ENCODE measurements around the gene JARID2. TPM values are rescaled to one million over a fixed set of nuclear protein-coding genes. Genes with fewer than 3 reads are reported as not detected.

JARID2 gene
- polyA plus RNA-seq, 1 donor, result 13.3 TPM

DNA sequence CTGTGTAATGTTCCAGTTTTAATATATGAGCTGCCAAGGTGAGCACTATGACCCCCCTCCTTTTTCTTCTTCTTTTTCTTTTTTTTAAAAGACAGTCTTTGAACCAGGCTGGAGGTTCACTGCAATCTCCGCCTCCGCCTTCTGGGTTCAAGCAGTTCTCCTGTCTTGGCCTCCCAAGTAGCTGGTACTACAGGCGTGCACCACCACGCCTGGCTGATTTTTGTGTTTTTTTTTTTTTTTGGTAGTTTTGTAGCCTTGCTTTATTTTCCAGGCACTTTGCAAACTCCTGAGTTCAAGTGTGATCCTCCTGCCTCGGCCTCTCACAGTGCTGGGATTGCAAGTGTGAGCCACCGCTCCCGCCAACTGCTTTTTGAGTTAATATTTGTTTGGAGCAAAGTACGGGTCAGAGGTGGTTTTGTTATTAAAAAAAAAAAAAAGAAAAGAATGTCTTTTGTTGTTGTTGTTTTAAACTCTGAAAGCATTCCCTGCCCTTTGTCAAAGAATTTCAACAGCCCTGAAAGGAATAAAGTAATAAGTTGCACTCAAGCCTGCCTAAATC is 78.6 kb downstream of the JARID2 start:
- Histone ChIP-seq H3K27ac (ENCODE audit: low read length) (no peak overlapping the region), H3K36me3 (ENCODE audit: control insufficient read depth, insufficient read depth, low read length) (no peaks in the 10 kb centered on the region), H3K4me1 (ENCODE audit: control insufficient read depth, insufficient read depth, low read length) (peaks cover 32% of the 10 kb centered on the region), H3K4me3 (ENCODE audit: low read length) (no peak overlapping the region), H3K9me3 (ENCODE audit: control insufficient read depth, low read depth, low read length) (no peaks in the 10 kb centered on the region), H3K27me3 (ENCODE audit: control insufficient read depth, insufficient read depth, low read length) (no peaks in the 10 kb centered on the region)
- WGBS (ENCODE audit: insufficient coverage, low lambda C conversion rate), result no CpG with 5 or more reads among the region's 8 CpGs
- DNase-seq, result no peak

DNA sequence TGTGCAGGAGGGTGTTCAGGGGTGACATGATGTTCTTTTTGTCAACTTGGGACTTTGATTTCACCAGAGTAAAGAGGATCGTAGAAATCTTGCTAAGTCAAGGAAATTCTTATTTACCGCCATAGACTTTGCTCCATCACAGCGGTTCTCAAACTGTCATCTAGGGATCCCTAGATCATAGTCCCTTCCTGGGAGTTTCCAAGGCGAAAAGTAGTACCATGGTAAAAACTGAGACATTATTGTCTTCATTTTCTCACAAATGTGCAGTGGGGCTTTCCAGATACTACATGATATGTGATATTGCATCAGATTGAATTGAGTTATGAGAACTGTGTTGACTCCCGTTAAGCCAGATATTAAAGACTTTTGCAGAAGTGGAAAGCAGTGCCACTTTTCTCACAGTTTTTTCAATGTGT is 79.7 kb downstream of the JARID2 start:
- Histone ChIP-seq H3K9me3 (ENCODE audit: control insufficient read depth, low read depth, low read length) (no peaks in the 10 kb centered on the region), H3K4me3 (ENCODE audit: low read length) (no peak overlapping the region), H3K36me3 (ENCODE audit: control insufficient read depth, insufficient read depth, low read length) (no peaks in the 10 kb centered on the region), H3K4me1 (ENCODE audit: control insufficient read depth, insufficient read depth, low read length) (peaks cover 35% of the 10 kb centered on the region), H3K27ac (ENCODE audit: low read length) (no peak overlapping the region), H3K27me3 (ENCODE audit: control insufficient read depth, insufficient read depth, low read length) (no peaks in the 10 kb centered on the region)
- DNase-seq, result peak; percentile 22 to 66
- 83% methylated on average over 2 of the region's 5 CpGs for WGBS (ENCODE audit: insufficient coverage, low lambda C conversion rate)

DNA sequence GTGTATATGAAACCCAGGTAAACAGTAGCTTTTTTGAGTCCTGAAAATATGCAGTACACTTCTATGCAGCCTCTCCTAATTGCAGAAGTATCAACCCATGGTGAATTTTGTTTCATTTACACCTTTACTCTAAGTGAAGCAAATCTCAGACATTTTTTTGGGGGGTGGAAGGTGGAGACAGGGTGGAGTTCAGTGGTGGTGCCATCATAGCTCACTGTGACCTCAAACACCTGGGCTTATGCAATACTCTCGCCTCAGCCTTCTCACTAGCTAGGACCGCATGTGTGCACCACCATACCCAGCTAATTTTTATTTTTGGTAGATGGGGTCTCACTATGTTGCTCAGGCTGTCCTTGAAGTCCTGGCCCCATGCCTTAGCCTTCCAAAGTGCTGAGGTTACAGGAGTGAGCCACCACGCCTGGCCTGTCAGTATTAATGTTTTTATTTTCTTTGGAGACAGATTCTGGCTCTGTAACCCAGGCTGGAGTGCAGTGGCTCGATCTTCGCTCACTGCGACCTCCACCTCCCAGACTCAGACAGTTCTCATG is 80.3 kb downstream of the JARID2 start:
- H3K27ac ChIP-seq (ENCODE audit: low read length), result no peak overlapping the region
- WGBS (ENCODE audit: insufficient coverage, low lambda C conversion rate), result no CpG with 5 or more reads among the region's 6 CpGs
- no peaks in the 10 kb centered on the region for H3K36me3 ChIP-seq (ENCODE audit: control insufficient read depth, insufficient read depth, low read length)
- DNase-seq, result no peak
- no peaks in the 10 kb centered on the region for H3K9me3 ChIP-seq (ENCODE audit: control insufficient read depth, low read depth, low read length)
- H3K4me1 ChIP-seq (ENCODE audit: control insufficient read depth, insufficient read depth, low read length), result peaks cover 35% of the 10 kb centered on the region
- no peaks in the 10 kb centered on the region for H3K27me3 ChIP-seq (ENCODE audit: control insufficient read depth, insufficient read depth, low read length)
- no peak overlapping the region for H3K4me3 ChIP-seq (ENCODE audit: low read length)

DNA sequence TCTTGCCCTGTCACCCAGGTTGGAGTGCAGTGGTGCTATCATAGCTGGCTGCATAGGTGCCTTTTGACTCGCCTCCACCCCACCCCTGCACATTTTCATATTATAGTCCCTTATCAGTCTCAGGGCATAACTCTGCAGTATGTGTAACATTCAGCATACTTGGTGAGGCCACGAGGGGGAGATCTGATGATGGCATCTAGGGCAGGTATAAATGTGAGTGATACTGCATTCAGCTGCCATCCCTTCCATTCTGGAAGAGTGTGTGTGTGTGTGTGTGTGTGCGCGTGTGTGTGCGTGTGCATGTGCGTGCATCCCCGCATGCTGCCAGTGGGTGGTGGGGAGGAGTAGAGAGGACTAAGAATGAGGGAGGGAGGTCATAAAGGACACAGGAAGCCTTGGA is 81.4 kb downstream of the JARID2 start:
- H3K9me3 ChIP-seq (ENCODE audit: control insufficient read depth, low read depth, low read length), result no peaks in the 10 kb centered on the region
- peak; percentile 66 to 79 for DNase-seq
- WGBS (ENCODE audit: insufficient coverage, low lambda C conversion rate), result 30% methylated on average over 2 of the region's 7 CpGs
- no peak overlapping the region for H3K27ac ChIP-seq (ENCODE audit: low read length)
- H3K27me3 ChIP-seq (ENCODE audit: control insufficient read depth, insufficient read depth, low read length), result no peaks in the 10 kb centered on the region
- no peaks in the 10 kb centered on the region for H3K36me3 ChIP-seq (ENCODE audit: control insufficient read depth, insufficient read depth, low read length)
- H3K4me3 ChIP-seq (ENCODE audit: low read length), result no peak overlapping the region
- H3K4me1 ChIP-seq (ENCODE audit: control insufficient read depth, insufficient read depth, low read length), result peaks cover 31% of the 10 kb centered on the region

DNA sequence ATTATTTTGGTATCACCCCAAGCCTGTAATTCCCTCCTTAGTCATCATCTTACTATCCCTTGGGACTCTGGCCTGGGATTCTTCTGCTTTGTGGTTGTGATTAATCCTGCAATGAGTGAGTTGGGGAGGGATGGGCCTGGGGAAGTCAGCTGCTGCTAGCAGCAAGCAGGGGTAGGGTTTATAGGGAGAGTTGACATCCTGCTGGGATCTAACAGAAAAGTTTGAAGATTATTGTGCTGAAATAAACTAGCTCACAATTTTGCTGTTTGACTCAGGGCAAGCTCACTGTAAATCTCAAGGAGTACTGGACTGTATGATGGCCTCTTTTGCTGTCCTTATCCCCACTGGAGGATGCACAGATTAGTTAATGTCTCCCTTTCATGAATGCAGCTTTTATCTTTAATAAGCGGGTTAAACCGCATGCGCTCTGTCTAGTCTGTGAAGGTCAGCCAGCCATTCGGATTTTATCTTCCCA is 83.4 kb downstream of the JARID2 start:
- Histone ChIP-seq H3K9me3 (ENCODE audit: control insufficient read depth, low read depth, low read length) (no peaks in the 10 kb centered on the region), H3K36me3 (ENCODE audit: control insufficient read depth, insufficient read depth, low read length) (no peaks in the 10 kb centered on the region), H3K4me3 (ENCODE audit: low read length) (no peak overlapping the region), H3K4me1 (ENCODE audit: control insufficient read depth, insufficient read depth, low read length) (peaks cover 18% of the 10 kb centered on the region), H3K27me3 (ENCODE audit: control insufficient read depth, insufficient read depth, low read length) (no peaks in the 10 kb centered on the region), H3K27ac (ENCODE audit: low read length) (no peak overlapping the region)
- no CpG with 5 or more reads among the region's 4 CpGs for WGBS (ENCODE audit: insufficient coverage, low lambda C conversion rate)
- no peak for DNase-seq

DNA sequence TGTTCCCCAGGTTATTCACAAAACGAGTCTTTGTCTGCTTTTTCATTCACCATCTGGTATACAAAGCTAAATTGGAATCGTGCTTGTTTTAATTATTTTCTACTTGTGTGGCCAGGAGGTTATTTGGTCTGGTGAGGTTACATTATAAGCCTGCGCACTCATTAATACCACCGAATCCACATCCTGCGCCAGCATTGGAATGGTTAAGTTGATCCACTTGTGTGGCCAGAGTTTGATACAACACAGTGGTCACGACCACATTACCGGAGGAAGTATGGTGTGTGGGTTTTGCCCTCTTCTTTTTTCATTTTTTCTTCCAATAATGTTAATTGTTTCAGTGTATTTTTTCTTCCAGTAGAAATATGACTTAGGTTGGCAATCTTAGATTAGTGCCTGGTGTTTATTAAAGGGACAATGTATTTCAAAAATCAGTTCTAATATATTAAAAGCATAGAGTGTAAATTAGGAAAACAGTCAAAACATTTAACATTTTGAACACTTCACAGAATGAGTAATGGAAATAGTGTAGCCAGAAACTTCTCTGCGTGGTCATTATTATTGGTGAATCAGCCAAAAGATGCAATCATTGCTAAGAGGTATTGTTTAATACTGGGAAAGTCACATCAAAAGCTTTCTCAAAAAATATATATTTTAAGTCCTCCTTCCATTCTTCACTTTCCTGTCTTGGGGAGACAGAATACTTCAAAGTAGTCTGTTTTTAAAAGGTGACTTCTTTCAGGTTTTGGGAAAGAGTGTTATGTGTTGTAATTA is 84.5 kb downstream of the JARID2 start:
- Histone ChIP-seq H3K4me1 (ENCODE audit: control insufficient read depth, insufficient read depth, low read length) (peaks cover 18% of the 10 kb centered on the region), H3K36me3 (ENCODE audit: control insufficient read depth, insufficient read depth, low read length) (no peaks in the 10 kb centered on the region), H3K27me3 (ENCODE audit: control insufficient read depth, insufficient read depth, low read length) (no peaks in the 10 kb centered on the region), H3K9me3 (ENCODE audit: control insufficient read depth, low read depth, low read length) (no peaks in the 10 kb centered on the region), H3K27ac (ENCODE audit: low read length) (no peak overlapping the region), H3K4me3 (ENCODE audit: low read length) (no peak overlapping the region)
- DNase-seq, result no peak
- 77% methylated on average over 3 of the region's 8 CpGs for WGBS (ENCODE audit: insufficient coverage, low lambda C conversion rate)

DNA sequence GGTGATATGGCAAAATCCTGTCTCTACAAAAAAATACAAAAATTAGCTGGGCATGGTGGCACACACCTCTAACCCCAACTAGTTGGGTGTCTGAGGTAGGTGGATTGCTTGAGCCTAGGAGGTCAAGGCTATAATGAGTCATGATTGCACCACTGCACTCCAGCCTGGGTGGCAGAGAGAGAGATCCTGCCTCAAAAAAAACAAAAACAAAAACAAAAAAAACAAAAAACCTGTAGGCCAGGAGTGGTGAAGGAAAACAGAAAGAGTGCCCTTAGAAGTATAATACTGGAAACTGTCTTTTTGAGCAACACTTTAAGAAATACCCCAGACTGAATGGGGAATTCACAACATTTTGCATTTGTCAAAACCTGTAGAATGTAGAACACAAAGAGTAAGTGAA is 85.3 kb downstream of the JARID2 start:
- no peaks in the 10 kb centered on the region for H3K27me3 ChIP-seq (ENCODE audit: control insufficient read depth, insufficient read depth, low read length)
- H3K4me1 ChIP-seq (ENCODE audit: control insufficient read depth, insufficient read depth, low read length), result peaks cover 15% of the 10 kb centered on the region
- H3K36me3 ChIP-seq (ENCODE audit: control insufficient read depth, insufficient read depth, low read length), result no peaks in the 10 kb centered on the region
- no peak overlapping the region for H3K27ac ChIP-seq (ENCODE audit: low read length)
- DNase-seq, result no peak
- H3K4me3 ChIP-seq (ENCODE audit: low read length), result no peak overlapping the region
- H3K9me3 ChIP-seq (ENCODE audit: control insufficient read depth, low read depth, low read length), result no peaks in the 10 kb centered on the region

DNA sequence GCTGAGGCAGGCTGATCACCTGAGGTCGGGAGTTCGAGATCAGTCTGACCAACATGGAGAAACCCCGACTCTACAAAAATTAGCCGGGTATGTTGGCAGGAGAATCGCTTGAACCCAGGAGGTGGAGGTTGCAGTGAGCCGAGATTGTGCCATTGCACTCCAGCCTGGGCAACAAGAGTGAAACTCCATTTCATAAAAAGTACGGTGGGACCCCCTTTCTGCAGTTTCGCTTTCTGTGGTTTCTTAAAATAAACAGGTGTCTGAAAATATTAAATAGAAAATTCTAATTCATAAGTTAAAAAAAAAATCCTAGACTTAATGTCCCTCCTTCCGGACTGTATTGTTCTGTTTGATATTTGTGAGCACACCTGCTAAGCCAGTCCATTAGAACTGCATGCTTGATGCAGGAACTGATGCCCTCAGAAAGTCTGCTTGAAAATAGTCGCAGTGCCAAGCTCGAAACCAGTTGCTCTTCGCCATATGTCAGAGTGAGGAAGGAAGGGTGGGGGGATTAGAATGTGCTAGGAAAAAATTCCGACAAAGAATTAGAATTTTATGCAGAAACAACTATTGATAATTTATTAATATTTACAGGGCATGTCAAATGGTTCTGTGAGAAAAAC is 85.9 kb downstream of the JARID2 start:
- Histone ChIP-seq H3K4me1 (ENCODE audit: control insufficient read depth, insufficient read depth, low read length) (peaks cover 13% of the 10 kb centered on the region), H3K27ac (ENCODE audit: low read length) (no peak overlapping the region), H3K27me3 (ENCODE audit: control insufficient read depth, insufficient read depth, low read length) (no peaks in the 10 kb centered on the region), H3K36me3 (ENCODE audit: control insufficient read depth, insufficient read depth, low read length) (no peaks in the 10 kb centered on the region), H3K4me3 (ENCODE audit: low read length) (no peak overlapping the region), H3K9me3 (ENCODE audit: control insufficient read depth, low read depth, low read length) (no peaks in the 10 kb centered on the region)
- DNase-seq, result no peak
- 100% methylated on average over 2 of the region's 13 CpGs for WGBS (ENCODE audit: insufficient coverage, low lambda C conversion rate)

DNA sequence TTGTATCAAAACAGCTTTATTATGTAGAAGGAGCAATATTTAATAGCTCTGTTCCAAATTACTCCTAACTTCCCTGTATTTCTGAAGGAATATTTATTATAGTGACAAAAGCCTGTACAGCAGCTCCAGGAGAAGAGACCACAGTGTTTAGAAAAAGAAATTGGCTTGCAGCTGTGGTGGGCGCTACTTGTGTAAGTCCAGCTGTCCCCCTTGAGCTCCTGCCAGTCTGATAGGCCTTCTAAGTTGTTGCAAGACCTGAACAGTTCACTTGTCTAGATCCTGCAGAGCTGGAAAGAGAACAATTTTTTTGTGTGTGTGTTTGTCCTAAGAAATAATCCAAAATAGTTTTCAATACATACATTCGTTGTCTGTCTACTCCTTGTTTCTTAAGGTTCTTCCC is 86.6 kb downstream of the JARID2 start:
- Histone ChIP-seq H3K4me1 (ENCODE audit: control insufficient read depth, insufficient read depth, low read length) (peaks cover 10% of the 10 kb centered on the region), H3K36me3 (ENCODE audit: control insufficient read depth, insufficient read depth, low read length) (no peaks in the 10 kb centered on the region), H3K27ac (ENCODE audit: low read length) (no peak overlapping the region), H3K4me3 (ENCODE audit: low read length) (no peak overlapping the region), H3K27me3 (ENCODE audit: control insufficient read depth, insufficient read depth, low read length) (no peaks in the 10 kb centered on the region), H3K9me3 (ENCODE audit: control insufficient read depth, low read depth, low read length) (no peaks in the 10 kb centered on the region)
- WGBS (ENCODE audit: insufficient coverage, low lambda C conversion rate), result no CpG with 5 or more reads among the region's 2 CpGs
- no peak for DNase-seq

DNA sequence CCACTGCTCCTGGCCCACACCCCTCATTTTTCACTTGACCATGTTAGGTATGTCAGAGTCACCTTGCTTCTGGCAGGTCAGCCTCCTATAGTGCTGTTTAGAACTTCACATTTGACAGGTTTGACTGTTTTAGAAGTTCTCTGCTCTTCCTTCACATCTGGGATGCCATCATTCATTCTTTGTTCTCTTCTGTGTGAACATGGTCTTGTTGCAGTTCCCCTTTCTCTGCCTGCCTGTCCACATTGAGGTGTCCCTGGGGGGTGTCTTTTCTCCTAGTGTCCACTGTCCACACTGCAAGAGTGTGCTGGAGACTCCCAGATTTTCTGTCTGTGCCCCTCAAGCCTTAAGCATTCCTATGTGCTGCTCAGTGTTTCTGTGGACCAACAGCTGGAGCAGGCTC is 89.5 kb downstream of the JARID2 start:
- no peaks in the 10 kb centered on the region for H3K4me1 ChIP-seq (ENCODE audit: control insufficient read depth, insufficient read depth, low read length)
- H3K27ac ChIP-seq (ENCODE audit: low read length), result no peak overlapping the region
- H3K9me3 ChIP-seq (ENCODE audit: control insufficient read depth, low read depth, low read length), result no peaks in the 10 kb centered on the region
- no peaks in the 10 kb centered on the region for H3K36me3 ChIP-seq (ENCODE audit: control insufficient read depth, insufficient read depth, low read length)
- no peaks in the 10 kb centered on the region for H3K27me3 ChIP-seq (ENCODE audit: control insufficient read depth, insufficient read depth, low read length)
- no peak overlapping the region for H3K4me3 ChIP-seq (ENCODE audit: low read length)
- DNase-seq, result no peak
